ENCODE results near the gene TOM1.

The TOM1 gene

GRCh38 chr22:35383679-35384071, 84.0 kb downstream of the TOM1 start:
- Histone ChIP-seq H3K4me3 (replicated peaks; ENCODE audit: insufficient read depth, low read length) (no peak overlapping the region), H3K27me3 (ENCODE audit: insufficient read depth, poor library complexity, severe bottlenecking) (no peaks in the 10 kb centered on the region), H3K27ac (replicated peaks) (no peak overlapping the region)
- TF ChIP-seq GABPA (IDR thresholded peaks at IDR 0.05; ENCODE audit: low read depth) = no peak
- TF ChIP-seq CTCF (IDR thresholded peaks at IDR 0.05; ENCODE audit: insufficient read depth, low read length) = no peak
- no peak for TF ChIP-seq POLR2AphosphoS5 (IDR thresholded peaks at IDR 0.05; ENCODE audit: low read depth)
- TF ChIP-seq, protein P1, sequence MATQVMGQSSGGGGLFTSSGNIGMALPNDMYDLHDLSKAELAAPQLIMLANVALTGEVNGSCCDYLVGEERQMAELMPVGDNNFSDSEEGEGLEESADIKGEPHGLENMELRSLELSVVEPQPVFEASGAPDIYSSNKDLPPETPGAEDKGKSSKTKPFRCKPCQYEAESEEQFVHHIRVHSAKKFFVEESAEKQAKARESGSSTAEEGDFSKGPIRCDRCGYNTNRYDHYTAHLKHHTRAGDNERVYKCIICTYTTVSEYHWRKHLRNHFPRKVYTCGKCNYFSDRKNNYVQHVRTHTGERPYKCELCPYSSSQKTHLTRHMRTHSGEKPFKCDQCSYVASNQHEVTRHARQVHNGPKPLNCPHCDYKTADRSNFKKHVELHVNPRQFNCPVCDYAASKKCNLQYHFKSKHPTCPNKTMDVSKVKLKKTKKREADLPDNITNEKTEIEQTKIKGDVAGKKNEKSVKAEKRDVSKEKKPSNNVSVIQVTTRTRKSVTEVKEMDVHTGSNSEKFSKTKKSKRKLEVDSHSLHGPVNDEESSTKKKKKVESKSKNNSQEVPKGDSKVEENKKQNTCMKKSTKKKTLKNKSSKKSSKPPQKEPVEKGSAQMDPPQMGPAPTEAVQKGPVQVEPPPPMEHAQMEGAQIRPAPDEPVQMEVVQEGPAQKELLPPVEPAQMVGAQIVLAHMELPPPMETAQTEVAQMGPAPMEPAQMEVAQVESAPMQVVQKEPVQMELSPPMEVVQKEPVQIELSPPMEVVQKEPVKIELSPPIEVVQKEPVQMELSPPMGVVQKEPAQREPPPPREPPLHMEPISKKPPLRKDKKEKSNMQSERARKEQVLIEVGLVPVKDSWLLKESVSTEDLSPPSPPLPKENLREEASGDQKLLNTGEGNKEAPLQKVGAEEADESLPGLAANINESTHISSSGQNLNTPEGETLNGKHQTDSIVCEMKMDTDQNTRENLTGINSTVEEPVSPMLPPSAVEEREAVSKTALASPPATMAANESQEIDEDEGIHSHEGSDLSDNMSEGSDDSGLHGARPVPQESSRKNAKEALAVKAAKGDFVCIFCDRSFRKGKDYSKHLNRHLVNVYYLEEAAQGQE (IDR thresholded peaks at IDR 0.05; ENCODE audit: insufficient replicate concordance, low read depth) = no peak
- TF ChIP-seq SPI1 (IDR thresholded peaks at IDR 0.05; ENCODE audit: borderline replicate concordance, low read depth) = no peak
- no peak for DNase-seq (ENCODE audit: low read depth in 1 of 2, low spot score in 1 of 2)

DNA sequence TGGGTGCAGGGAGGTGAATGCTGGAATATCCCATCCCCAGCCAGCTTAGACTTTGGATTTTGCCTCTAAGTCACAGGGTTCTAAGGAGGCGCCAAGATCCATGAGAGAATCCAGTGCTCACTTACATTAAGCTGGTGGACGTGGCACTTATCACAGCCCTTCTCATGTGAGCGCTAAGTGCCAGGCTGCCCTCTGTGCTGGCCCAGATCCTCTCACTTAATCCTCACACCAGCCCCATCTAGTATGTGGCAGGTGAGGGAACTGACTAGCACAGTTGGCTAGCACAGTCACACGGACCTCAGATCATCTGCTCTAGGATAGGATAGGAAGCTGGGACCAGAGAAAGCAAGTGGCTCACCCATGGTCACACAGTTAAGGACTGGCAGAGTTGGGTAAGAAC, 84.8 kb downstream of the TOM1 start:
- DNase-seq (ENCODE audit: low read depth in 1 of 2, low spot score in 1 of 2) = no peak
- H3K27me3 ChIP-seq (ENCODE audit: insufficient read depth, poor library complexity, severe bottlenecking) = no peaks in the 10 kb centered on the region
- H3K27ac ChIP-seq (replicated peaks) = no peak overlapping the region
- no peak overlapping the region for H3K4me3 ChIP-seq (replicated peaks; ENCODE audit: insufficient read depth, low read length)
- TF ChIP-seq CTCF (IDR thresholded peaks at IDR 0.05; ENCODE audit: insufficient read depth, low read length) = no peak
- TF ChIP-seq, protein P1 (IDR thresholded peaks at IDR 0.05; ENCODE audit: insufficient replicate concordance, low read depth) = no peak
- no peak for TF ChIP-seq SPI1 (IDR thresholded peaks at IDR 0.05; ENCODE audit: borderline replicate concordance, low read depth)
- TF ChIP-seq POLR2AphosphoS5 (IDR thresholded peaks at IDR 0.05; ENCODE audit: low read depth) = no peak
- TF ChIP-seq GABPA (IDR thresholded peaks at IDR 0.05; ENCODE audit: low read depth) = no peak

DNA sequence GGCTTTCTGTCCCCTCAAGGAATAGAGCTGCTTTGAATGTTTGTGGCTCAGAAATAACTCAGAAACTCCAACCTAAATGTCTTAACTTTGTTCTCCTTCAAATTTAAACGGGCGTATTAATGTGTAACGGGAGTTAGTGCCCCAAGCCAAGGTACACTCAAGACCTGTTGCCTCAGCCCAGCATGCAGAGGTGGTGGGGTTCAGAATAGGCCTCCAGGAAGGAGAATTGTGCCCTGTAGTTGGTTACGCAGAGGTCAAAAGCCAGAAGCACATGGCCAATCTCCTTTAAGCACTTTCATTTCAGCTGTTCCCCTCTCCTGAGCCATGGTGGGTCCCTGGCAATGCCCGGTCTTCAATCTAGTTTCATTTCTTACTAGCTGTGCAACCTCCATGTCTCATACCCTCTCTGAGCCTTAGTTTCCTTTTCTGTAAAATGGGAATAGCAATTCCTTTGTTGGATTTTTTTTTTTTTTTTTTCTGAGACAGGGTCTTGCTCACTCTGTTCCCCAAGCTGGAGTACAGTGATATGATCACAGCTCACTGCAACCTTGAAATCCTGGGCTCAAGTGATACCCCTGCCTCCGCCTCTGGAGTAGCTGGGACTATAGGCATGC, 85.4 kb downstream of the TOM1 start:
- TF ChIP-seq SPI1 (IDR thresholded peaks at IDR 0.05; ENCODE audit: borderline replicate concordance, low read depth) (no peak), POLR2AphosphoS5 (IDR thresholded peaks at IDR 0.05; ENCODE audit: low read depth) (no peak), GABPA (IDR thresholded peaks at IDR 0.05; ENCODE audit: low read depth) (no peak), CTCF (IDR thresholded peaks at IDR 0.05; ENCODE audit: insufficient read depth, low read length) (no peak)
- TF ChIP-seq, protein P1 (IDR thresholded peaks at IDR 0.05; ENCODE audit: insufficient replicate concordance, low read depth) = no peak
- no peak for DNase-seq (ENCODE audit: low read depth in 1 of 2, low spot score in 1 of 2)
- Histone ChIP-seq H3K27ac (replicated peaks) (no peak overlapping the region), H3K27me3 (ENCODE audit: insufficient read depth, poor library complexity, severe bottlenecking) (no peaks in the 10 kb centered on the region), H3K4me3 (replicated peaks; ENCODE audit: insufficient read depth, low read length) (no peak overlapping the region)
